Fibroblast of lung (primary cell): ENCODE measurements around the gene FABP2.

ENCODE experiments used
- EZH2 ChIP-seq: IDR thresholded peaks from 2 replicates; pipeline ENCODE4 v1.5.1; 2012; ENCODE audit warnings: low read length, control low read depth, mild to moderate bottlenecking; ENCODE audit errors: missing control alignments
- TF ChIP-seq, protein P1 (sequence below), 2 donors: IDR thresholded peaks in 1 of 2; conservative IDR thresholded peaks in 1 of 2; 1 replicate in 1 of 2; 2 replicates in 1 of 2; pipeline ENCODE4 v1.5.1; 2011 to 2012; ENCODE audit warnings: low read length in 2 of 2, control low read depth in 1 of 2, inconsistent platforms in 1 of 2, low read depth in 1 of 2, mild to moderate bottlenecking in 1 of 2

DNA sequence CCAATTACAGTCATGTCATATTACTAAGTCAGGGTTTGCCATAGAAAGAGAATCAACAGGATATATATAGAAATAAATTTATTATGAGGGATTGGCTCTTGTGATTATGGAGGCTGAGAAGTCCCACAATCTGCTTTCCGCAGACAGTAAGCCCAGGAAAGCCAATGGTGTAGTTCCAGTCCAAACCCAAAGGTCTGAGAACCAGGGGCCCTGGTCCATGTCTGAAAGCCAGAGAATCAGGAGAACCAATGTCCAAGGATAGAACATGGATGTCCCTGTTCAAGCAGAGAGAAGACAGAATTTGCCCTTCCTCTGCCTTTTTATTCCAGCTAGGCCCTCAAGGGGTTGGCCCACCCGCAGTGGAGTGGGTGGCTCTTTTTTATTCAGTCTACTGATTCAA lies 25.6 kb downstream of the FABP2 start:
- TF ChIP-seq, protein P1, sequence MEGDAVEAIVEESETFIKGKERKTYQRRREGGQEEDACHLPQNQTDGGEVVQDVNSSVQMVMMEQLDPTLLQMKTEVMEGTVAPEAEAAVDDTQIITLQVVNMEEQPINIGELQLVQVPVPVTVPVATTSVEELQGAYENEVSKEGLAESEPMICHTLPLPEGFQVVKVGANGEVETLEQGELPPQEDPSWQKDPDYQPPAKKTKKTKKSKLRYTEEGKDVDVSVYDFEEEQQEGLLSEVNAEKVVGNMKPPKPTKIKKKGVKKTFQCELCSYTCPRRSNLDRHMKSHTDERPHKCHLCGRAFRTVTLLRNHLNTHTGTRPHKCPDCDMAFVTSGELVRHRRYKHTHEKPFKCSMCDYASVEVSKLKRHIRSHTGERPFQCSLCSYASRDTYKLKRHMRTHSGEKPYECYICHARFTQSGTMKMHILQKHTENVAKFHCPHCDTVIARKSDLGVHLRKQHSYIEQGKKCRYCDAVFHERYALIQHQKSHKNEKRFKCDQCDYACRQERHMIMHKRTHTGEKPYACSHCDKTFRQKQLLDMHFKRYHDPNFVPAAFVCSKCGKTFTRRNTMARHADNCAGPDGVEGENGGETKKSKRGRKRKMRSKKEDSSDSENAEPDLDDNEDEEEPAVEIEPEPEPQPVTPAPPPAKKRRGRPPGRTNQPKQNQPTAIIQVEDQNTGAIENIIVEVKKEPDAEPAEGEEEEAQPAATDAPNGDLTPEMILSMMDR (conservative IDR thresholded peaks at IDR 0.05 in 1 of 2, IDR thresholded peaks at IDR 0.05 in 1 of 2; ENCODE audit: low read depth in 1 of 2, low read length in 2 of 2) = no peak
- no peak for TF ChIP-seq EZH2
